MG63 (cell line): Measurements from ENCODE around the gene CARNS1. TPM values are rescaled to one million over a fixed set of nuclear protein-coding genes. Genes with fewer than 3 reads are reported as not detected.

Source experiments
- DNase-seq: peaks from one replicate; pipeline ENCODE4 v3.0.0-alpha.2; 2020
- H3K27me3 ChIP-seq: fragments of 250-450 bp; sonication (Bioruptor Pico); 2 replicates; pipeline ENCODE4 v1.5.1; 2020; ENCODE audit warnings: mild to moderate bottlenecking, moderate library complexity
- H3K36me3 ChIP-seq: fragments of 250-450 bp; sonication (Bioruptor Pico); 2 replicates; pipeline ENCODE4 v1.5.1; 2020; ENCODE audit warnings: mild to moderate bottlenecking, moderate library complexity
- H3K4me3 ChIP-seq: fragments of 250-450 bp; sonication (Bioruptor Pico); 2 replicates; pipeline ENCODE4 v1.5.1; 2020; ENCODE audit warnings: mild to moderate bottlenecking, moderate library complexity
- H3K9me3 ChIP-seq: fragments of 250-450 bp; sonication (Bioruptor Pico); 2 replicates; pipeline ENCODE4 v1.5.1; 2020; ENCODE audit warnings: mild to moderate bottlenecking, moderate library complexity
- total RNA-seq: library from RNA; depleted of rRNA; stranded (reverse); fragments of >200 nt; shearing (Covaris generic); gene quantifications from 2 replicates; pipeline ENCODE4 v1.2.3, GENCODE V29; 2014; ENCODE audit warnings: low replicate concordance

Gene CARNS1
- total RNA-seq, 1 experiment from 2014 or later: not detected

DNA sequence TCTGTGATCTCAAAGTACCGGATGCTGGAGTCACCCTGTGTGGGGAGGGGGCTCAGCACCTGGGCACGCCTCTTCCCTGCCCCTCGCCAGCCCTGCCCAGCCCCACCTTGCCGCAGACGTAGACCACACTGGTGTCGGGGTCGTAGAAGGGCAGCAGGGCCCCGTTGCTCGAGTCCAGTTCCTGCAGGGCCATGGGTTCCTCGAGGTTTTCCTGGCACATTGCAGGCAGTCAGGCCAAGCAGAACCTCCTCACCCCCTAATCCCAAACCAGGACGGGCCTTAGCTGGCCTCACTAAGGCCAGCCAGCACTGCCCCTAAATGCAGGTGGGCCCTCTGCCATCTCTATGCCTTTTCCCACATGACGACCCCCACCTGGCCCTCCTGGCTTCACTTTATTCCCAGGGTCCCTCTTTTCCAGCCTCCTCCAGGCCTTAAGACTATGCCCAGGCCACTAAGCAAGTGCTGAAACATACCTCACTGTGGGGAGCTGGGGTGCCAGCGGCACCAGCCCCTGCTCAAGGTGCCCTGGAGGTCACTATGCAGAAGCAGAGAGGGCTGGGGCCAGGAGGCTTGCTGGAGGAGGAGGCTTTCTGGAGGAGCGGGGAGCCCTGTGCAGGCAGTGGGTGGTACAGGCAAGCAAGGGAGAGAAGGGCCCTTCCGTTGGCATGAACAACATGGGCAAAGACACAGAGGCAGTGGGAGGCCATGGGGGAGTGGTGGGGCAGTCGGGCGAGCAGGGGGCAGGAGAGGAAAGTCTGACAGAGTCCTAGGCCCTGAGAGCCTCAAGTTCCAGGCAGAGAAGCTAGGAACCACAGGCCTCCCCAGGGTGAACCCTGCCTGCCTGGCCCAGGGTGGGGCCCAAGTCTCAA, 25.0 kb downstream of the CARNS1 start:
- Histone ChIP-seq H3K27me3 (no peaks in the 10 kb centered on the region), H3K9me3 (no peaks in the 10 kb centered on the region), H3K4me3 (no peak overlapping the region), H3K36me3 (peaks cover 14% of the 10 kb centered on the region)
- no peak for DNase-seq

DNA sequence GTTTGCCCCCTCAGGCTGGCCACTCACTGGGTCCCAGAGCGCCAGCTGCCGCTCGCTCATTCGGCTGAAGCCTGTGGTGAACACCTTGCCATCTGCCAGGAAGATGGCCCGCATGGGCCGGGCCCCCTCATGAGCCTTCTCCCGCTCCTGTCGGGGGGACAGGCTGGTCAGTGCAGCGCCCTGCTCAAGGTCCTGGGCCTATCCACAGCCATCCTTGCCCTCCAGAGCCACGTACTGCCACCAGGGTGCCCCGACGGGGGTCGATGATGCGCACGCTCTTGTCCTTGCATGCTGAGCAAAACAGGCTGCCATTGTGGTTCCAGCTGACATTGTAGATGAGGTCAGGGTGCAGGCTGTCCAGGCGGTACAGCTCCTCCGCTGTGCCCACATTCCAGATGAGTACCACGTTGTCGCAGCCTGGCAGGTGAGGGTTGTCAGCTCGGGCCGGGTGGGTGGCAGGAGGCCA, 25.7 kb downstream of the CARNS1 start:
- peaks cover 14% of the 10 kb centered on the region for H3K36me3 ChIP-seq
- no peaks in the 10 kb centered on the region for H3K9me3 ChIP-seq
- H3K4me3 ChIP-seq: no peak overlapping the region
- DNase-seq: no peak
- H3K27me3 ChIP-seq: no peaks in the 10 kb centered on the region

DNA sequence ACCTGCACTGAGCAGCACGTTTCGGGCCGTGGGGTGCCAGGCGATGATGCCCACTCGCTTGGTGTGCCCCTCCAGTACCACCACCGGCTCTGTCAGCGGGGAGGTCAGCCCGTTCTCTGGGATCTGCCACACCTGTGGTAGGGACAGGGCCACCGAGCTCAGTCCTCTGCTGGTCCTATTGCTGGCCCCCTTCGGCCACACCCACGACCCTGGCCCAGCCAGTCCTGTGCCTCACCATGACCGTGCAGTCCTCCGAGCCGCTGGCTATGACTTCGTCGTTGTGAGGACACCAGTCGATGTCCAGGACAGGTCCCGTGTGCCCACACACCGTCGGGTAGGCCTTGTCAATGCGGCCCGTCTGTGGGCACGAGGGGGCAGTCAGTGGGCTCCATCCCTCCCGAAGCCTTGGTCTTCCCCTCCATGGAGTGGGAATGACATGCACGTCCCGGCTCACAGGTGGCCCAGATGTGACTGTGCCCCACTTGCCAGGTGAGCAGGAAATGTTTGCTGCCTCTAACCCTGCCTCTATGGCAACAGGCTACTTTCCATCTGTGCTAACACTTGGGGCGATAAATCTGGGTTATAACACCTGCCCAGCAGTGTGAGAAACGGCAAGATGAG, 26.4 kb downstream of the CARNS1 start:
- peaks cover 14% of the 10 kb centered on the region for H3K36me3 ChIP-seq

DNA sequence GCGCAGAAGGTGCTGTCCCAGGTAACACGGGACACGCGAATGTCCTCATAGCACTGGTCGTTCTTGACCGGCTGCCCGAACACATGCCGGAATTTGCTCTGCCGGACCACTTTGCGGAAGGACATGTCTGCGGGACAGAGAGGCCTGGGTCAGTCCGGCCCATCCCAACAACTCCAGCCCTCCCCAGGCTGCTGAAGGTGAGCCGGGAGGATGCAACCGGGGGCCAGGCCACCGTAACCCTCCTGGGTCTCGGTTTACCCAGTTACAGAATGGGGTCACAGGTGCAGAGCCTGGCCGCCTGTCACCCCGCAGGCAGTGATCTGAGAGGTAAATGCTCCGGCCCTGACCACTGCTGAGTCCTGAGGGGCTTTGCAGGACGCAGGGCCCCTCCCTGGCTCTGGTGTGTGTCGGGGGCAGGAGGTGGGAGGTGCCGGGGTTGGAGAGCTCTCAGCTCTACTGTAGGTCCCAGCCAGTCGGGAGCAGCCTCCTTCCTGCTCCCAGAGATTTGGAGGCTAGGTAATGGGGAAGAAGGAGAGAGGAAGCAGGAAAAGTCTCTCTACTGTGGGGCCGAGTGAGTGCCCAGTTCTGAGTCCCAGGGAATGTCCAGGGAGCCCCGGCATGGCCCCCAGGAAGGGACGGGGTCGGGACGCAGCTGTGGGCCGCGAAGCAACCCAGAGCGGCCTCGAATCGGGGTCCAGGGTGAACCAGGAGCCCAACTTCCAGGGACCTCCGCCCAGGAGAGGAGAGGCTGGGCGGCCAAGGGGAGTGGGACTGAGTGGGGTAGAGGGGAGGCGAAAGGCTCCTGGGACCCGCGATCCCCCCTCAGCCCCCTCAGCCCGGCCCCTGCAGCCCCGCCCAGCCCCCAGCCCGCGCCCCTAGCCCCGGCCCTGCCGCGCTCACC, 27.3 kb downstream of the CARNS1 start:
- no peaks in the 10 kb centered on the region for H3K27me3 ChIP-seq
- peak overlapping the region; percentile 67 for H3K4me3 ChIP-seq
- no peaks in the 10 kb centered on the region for H3K9me3 ChIP-seq
- DNase-seq: no peak
- H3K36me3 ChIP-seq: peaks cover 13% of the 10 kb centered on the region

More for the DNA sequence above, 26.4 kb downstream of the CARNS1 start:
- Histone ChIP-seq H3K4me3 (no peak overlapping the region), H3K27me3 (no peaks in the 10 kb centered on the region), H3K9me3 (no peaks in the 10 kb centered on the region)
- DNase-seq: no peak

DNA sequence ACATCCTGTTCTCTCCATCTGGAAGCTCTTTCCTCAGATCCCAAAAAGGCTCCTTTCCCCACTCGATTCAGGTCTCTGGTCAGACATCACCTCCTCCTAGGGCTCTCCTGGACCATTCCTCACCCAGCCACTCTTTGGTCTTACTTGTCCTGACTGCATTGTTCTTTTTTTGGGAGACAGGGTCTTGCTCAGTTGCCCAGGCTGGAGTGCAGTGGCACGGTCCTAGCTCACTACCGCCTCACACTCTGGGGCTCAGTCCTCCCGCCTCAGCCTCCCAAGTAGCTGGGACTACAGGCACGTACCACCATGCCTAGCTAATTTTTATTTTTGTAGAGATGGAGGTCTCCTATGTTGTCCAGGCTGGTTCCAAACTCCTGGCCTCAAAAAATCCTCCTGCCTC, 30.0 kb downstream of the CARNS1 start:
- no peak for DNase-seq
- no peak overlapping the region for H3K4me3 ChIP-seq
- peaks cover 3% of the 10 kb centered on the region; the same call in 1 of the 2 replicates for H3K36me3 ChIP-seq
- H3K9me3 ChIP-seq: no peaks in the 10 kb centered on the region
- no peaks in the 10 kb centered on the region for H3K27me3 ChIP-seq

DNA sequence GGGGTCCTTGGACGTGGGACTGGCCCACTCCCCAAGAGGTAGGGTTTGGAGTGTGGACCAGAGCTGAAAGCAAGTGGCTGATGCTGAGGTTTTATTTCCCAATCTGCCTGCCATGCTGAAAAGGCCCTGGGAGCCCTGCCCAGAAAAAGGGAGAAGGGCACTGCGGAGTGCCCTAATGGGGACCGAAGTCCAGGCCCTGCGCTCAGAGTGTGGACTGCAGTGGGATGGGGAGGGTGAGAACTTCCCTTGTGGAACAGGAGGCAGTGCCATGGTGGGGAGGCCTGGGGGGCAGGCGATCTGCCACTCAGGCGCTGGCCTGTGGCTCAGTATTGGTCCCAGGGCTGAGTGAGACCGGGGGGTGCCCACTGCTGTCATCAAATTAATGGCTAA, 32.7 kb downstream of the CARNS1 start:
- no peaks in the 10 kb centered on the region for H3K9me3 ChIP-seq
- no peak overlapping the region for H3K4me3 ChIP-seq
- H3K36me3 ChIP-seq: no peaks in the 10 kb centered on the region
- no peak for DNase-seq
- no peaks in the 10 kb centered on the region for H3K27me3 ChIP-seq

DNA sequence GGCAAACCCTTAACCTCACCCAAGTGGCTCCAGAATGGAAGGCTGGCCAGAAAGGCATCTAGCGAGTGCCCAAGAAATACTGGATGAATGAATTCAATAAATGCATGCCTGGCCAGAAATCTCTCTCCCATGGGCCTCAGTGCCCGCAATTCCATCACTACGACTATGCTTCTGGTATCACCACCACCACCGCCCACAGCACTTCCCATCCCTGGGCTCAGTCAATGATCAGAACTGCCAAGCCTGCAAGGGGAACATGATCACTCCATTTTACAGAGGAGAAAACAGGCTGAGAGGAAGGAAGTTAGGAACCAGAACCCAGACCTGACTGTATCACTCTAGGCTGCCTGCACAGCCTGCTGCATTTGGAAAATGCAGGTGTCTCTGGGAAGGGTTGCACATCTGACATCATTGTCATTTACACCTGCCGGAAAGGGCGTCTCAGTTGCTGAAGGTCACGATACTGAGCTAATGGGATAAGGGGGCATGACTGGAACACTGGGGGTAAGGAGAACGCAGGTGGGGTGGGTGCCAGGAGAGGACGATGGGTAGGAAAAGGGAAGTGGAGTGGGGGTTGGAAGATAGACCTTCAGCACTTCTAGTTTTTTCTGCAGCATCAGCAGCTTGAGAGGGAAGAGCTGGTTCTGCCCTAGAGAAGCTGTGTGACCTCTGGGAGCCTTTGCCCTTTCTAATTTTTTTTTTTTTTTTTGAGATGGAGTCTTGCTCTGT, 33.8 kb downstream of the CARNS1 start:
- H3K9me3 ChIP-seq: no peaks in the 10 kb centered on the region
- no peaks in the 10 kb centered on the region for H3K27me3 ChIP-seq
- no peak for DNase-seq
- H3K36me3 ChIP-seq: no peaks in the 10 kb centered on the region
- H3K4me3 ChIP-seq: no peak overlapping the region

DNA sequence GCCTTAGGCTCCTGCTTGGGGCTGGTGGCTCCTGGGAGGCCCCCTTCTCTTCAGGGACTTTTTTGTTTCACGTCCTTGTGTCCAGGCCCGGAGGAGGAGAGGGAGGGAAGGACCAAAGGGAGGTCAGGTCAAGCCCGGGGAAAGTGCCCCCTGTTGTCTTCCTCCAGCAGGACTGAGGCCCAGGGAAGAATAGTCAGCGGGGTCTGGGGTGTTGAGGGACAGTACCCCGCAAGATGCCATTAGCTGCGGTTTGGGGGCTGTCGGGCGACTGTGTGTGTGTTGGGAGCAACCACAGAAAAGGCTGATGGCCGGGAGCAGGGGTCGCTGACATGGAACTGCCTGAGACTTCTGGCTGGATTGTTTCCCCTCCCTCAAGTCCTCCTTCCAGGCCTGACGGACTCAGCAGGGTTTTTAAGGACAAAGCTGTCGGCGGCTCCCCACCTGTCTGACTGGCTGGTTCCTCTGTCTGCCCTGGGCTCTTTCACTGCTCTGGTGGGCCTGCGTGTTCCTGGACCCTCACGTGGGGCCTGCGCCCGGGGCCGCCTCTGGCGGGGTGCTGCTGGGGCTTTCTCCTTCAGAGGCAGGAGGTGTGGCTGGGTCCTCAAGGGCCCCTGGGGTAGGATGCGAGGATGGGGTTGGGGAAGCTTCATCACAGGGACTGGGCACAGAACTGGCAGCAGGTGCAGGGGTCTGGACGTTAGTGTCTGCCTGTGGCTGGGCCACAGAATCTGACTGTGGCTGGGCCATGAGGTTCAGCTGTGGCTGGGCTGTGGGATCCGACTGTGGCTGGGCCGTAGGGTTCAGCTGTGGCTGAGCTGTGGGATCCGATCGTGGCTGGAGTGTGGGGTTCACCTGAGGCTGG, 35.5 kb downstream of the CARNS1 start:
- no peak overlapping the region for H3K4me3 ChIP-seq
- no peaks in the 10 kb centered on the region for H3K27me3 ChIP-seq
- no peaks in the 10 kb centered on the region for H3K36me3 ChIP-seq
- DNase-seq: no peak
- no peaks in the 10 kb centered on the region for H3K9me3 ChIP-seq

DNA sequence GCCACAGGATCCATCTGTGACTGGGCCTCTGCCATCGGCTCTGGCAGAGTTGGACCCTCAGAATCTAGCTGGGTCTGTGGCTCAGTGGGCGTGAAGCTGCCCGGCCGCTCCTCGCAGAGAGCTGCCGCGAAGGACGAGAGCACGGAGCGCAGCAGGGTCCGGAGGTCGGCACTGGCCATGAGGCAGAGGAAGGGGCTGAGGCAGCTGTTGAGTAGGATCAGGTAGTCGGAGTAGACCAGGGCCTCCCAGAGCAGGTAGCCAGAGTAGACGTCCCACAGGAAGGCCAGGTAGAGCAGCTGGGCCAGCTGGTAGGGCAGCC, 36.1 kb downstream of the CARNS1 start:
- Histone ChIP-seq H3K9me3 (no peaks in the 10 kb centered on the region), H3K27me3 (no peaks in the 10 kb centered on the region), H3K4me3 (no peak overlapping the region), H3K36me3 (no peaks in the 10 kb centered on the region)
- no peak for DNase-seq

DNA sequence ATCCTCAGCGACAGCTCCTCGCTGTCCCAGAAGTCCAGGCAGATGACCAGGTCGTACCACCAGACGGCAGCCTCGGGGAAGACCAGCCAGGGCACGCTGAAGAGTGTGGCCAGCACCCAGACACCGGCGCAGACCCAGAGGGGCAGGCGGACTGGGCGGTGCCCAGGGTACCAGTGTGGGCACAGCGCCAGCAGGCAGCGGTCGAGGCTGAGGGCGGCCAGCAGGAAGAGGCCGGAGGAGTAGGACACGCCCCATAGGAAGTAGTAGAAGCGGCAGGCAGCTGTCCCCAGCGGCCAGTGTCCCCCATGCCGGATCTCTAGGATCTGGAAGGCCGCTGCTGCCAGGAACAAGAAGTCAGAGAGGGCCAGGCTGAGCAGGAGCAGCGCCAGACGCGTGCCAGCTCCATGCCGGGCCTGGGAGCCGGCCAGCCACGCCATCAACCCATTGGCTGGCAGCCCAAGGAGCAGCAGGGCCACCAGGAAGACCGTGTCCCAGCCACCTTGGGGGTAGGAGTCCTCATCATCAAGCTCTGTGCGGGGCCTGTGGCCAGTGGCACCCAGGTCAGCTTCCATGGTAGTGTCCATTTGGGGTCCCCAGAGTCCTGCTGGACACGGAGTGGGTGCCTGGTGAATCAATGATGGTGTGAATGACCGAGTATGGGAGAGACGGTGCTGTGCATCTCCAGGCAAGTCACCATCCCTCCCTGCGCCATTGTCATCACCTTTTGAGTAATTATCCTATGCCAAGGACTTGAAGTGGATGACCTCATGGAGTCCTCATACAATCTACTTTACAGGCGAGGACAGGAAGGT, 36.9 kb downstream of the CARNS1 start, which contains the start of gene GPR152:
Gene GPR152 (minus strand): TSS at position 589 of the 812 bp plus-strand sequence. CDS start 5 bp downstream, at position 584.
- Histone ChIP-seq H3K36me3 (no peaks in the 10 kb centered on the region), H3K27me3 (no peaks in the 10 kb centered on the region), H3K4me3 (peak within 1 kb of the TSS; percentile 27), H3K9me3 (no peaks in the 10 kb centered on the region)
- peak; percentile 63 for DNase-seq

DNA sequence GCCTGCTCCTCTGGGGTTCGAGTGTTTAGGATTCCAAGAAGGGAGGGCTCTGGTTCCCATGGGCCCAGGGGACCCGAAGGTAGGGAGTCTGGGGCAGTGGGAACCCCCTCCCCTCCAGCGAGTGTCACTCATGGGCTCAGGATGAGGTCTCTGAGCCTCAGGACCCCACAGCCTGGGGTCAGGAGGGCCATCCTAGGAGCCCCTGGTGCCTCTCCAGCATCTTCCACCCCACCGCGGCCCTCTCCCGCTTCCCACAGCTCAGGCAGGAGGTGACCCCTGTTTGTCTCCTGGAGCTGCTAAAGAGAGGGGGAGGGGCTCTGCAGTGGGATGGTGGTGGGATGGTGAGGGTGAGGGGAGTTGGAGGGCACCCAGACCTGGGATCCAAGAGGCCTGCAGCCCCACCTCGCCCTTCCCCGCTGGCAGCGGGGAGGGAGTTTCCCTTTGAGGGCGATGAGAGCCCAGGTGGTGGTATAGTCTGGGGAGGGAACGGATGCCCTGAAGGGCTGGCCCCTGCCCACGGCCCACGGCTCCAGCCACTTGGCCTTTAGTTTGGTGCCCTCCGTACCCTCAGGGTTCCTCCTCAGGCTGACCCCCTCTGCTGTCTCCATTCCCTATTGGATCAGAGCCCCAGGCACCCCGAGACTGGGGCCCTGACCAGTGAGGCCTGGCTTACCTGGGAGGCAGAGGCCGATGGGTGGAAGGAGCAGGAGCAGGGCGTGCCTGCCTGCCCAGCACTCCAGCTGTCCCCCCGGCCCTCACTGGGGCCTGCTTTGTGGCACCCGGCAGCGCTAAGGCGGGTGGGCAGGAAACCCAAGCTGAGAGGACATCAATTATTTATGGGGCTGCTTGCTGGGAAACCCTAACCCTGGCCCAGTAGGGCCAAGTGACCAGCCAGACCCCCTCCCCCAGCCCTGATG, 38.6 kb downstream of the CARNS1 start:
- no peaks in the 10 kb centered on the region for H3K9me3 ChIP-seq
- H3K36me3 ChIP-seq: no peaks in the 10 kb centered on the region
- H3K27me3 ChIP-seq: no peaks in the 10 kb centered on the region
- DNase-seq: no peak
- H3K4me3 ChIP-seq: no peak overlapping the region

DNA sequence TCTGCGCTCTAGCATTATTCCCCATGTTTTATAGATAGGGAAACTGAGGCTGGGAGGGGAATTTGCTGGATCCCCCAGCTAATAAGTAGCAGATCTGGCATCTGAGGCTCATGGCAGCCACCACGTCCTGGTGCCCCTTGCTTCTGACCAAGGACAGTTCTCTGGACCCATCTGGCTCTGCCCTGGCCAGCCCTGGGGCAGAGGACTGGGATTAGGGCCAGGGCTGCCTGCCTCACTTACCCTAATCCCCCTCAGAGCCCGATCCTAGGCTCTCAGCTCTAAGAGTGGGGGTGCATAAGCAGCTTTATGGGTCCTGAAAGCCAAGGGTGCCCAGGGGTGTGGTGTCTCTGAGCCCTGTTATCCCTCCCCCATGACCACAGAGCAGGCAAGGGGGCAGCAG, 39.6 kb downstream of the CARNS1 start, which contains the start of gene CABP4:
Gene CABP4 (plus strand): TSS at position 301 of the 400 bp plus-strand sequence. CDS start 70 bp downstream, at position 371.
- DNase-seq: no peak
- no peaks in the 10 kb centered on the region for H3K27me3 ChIP-seq
- no peak within 1 kb of the TSS for H3K4me3 ChIP-seq
- H3K36me3 ChIP-seq: no peaks in the 10 kb centered on the region
- H3K9me3 ChIP-seq: no peaks in the 10 kb centered on the region

DNA sequence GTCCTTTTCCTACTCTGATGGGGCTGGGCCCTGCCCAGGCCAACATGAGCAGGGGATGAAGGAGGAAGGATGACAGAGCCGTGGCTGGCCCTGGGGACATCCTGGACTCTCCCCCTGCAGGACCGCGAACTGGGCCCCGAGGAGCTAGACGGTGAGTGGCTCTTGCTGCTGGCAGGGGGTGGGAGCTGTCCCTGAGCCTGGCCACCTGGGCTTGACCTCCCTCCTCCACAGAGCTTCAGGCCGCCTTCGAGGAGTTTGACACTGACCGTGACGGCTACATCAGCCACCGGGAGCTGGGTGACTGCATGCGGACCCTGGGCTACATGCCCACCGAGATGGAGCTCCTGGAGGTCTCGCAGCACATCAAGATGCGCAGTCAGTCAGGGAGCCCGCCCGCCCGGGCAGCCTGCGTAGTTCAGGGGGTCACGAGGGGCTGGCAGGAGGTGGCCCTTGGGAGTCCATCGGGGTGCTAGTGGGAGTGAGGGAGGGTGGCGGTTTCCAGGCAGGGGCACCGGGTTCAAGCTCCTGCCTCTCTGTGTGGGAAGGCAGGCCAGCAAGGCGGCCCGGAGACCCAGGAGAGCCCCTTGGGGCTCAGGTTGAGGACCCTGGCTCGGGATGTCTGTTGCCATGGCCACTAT, 40.7 kb downstream of the CARNS1 start:
- Histone ChIP-seq H3K36me3 (no peaks in the 10 kb centered on the region), H3K4me3 (no peak overlapping the region), H3K27me3 (no peaks in the 10 kb centered on the region), H3K9me3 (no peaks in the 10 kb centered on the region)
- DNase-seq: no peak
